Urinary bladder (tissue), 4 donors: ENCODE results near the gene SMIM36. TPM values are rescaled to one million over a fixed set of nuclear protein-coding genes. Genes with fewer than 3 reads are reported as not detected.

Source experiments
- DNase-seq: peaks from one replicate; pipeline ENCODE4 v3.0.0-alpha.2; 2015; ENCODE audit errors: extremely low spot score
- H3K27ac ChIP-seq: one replicate; pipeline ENCODE4 v1.5.1; 2013; ENCODE audit warnings: low read depth, mild to moderate bottlenecking, moderate library complexity
- H3K36me3 ChIP-seq: one replicate; pipeline ENCODE4 v1.6.1; 2013; ENCODE audit warnings: mild to moderate bottlenecking, moderate library complexity; ENCODE audit not compliant: insufficient read depth
- H3K4me1 ChIP-seq: one replicate; pipeline ENCODE4 v1.6.1; 2013; ENCODE audit warnings: mild to moderate bottlenecking, moderate library complexity; ENCODE audit not compliant: insufficient read depth
- H3K4me3 ChIP-seq: one replicate; pipeline ENCODE4 v1.5.1; 2013; ENCODE audit warnings: low read depth, low read length
- WGBS: extraction: QIAGEN DNeasy Blood & Tissue Kit; methylation state at CpG from one replicate; pipeline ENCODE4 v1.1.7; 2013; 5-methylcytosine and 5-hydroxymethylcytosine counted together
- polyA plus RNA-seq: library from polyadenylated mRNA; stranded (reverse); fragments of 200-250 nt; gene quantifications from one replicate; pipeline ENCODE4 v1.2.3, GENCODE V29; 2013
- total RNA-seq: library from RNA; depleted of rRNA; stranded (reverse); fragments of >200 nt; gene quantifications from one replicate; pipeline ENCODE4 v1.2.3, GENCODE V29; 2014
- donor health status: healthy with polysubstance abuse.
- donor health status: healthy.

The SMIM36 gene
- total RNA-seq (not detected), polyA plus RNA-seq (not detected)

- DNase-seq: no peak
- 89% methylated on average over 18 of the region's 18 CpGs for WGBS
- Histone ChIP-seq H3K4me1 (no peaks in the 10 kb centered on the region), H3K36me3 (no peaks in the 10 kb centered on the region), H3K27ac (no peak within 1 kb of the TSS), H3K4me3 (no peak within 1 kb of the TSS)
Measured at GRCh38 chr17:55510986-55511721, at the start of gene SMIM36. TSS of gene SMIM36 (minus strand) at chr17:55511452.

DNA sequence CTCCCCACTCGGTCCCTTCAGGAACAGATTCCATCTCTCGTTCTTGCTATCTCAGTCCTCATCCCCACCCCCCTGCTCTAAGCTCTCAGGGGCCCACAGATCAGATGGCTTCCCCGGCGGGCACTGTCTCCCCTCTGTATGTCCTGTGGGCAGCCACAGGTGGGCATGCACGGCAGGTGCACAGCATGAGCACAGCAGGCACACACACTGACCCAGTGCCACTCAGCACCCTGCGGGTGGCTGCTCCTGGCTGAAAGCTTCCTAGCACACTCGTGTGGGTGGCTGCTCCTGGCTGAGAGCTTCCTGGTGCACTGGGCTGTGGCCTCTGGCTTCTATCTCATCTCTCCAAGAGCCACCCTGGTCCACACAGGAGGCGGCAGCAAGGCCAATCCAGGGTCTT lies 44.5 kb upstream of the SMIM36 start:
- DNase-seq: no peak
- H3K4me3 ChIP-seq: no peak overlapping the region
- H3K36me3 ChIP-seq: no peaks in the 10 kb centered on the region
- H3K4me1 ChIP-seq: no peaks in the 10 kb centered on the region
- 87% methylated on average over 8 of the region's 8 CpGs for WGBS
- H3K27ac ChIP-seq: no peak overlapping the region

- Histone ChIP-seq H3K4me1 (no peaks in the 10 kb centered on the region), H3K27ac (no peak overlapping the region), H3K36me3 (no peaks in the 10 kb centered on the region), H3K4me3 (no peak overlapping the region)
- DNase-seq: no peak
- 40% methylated on average over 2 of the region's 2 CpGs for WGBS
Measured at GRCh38 chr17:55549140-55549539, 37.9 kb upstream of the SMIM36 start.

- 81% methylated on average over 1 of the region's 1 CpG for WGBS
- no peak overlapping the region for H3K27ac ChIP-seq
- no peak for DNase-seq
- no peaks in the 10 kb centered on the region for H3K4me1 ChIP-seq
- H3K36me3 ChIP-seq: no peaks in the 10 kb centered on the region
- no peak overlapping the region for H3K4me3 ChIP-seq
Measured at GRCh38 chr17:55546991-55547664, 35.9 kb upstream of the SMIM36 start.

GRCh38 chr17:55546481-55546880 lies 35.2 kb upstream of the SMIM36 start:
- 97% methylated on average over 2 of the region's 2 CpGs for WGBS
- Histone ChIP-seq H3K36me3 (no peaks in the 10 kb centered on the region), H3K27ac (no peak overlapping the region), H3K4me3 (no peak overlapping the region), H3K4me1 (no peaks in the 10 kb centered on the region)
- no peak for DNase-seq

GRCh38 chr17:55545806-55546205 lies 34.6 kb upstream of the SMIM36 start:
- no peak for DNase-seq
- WGBS: 85% methylated on average over 6 of the region's 6 CpGs
- Histone ChIP-seq H3K4me3 (no peak overlapping the region), H3K36me3 (no peaks in the 10 kb centered on the region), H3K27ac (no peak overlapping the region), H3K4me1 (no peaks in the 10 kb centered on the region)

- Histone ChIP-seq H3K27ac (no peak overlapping the region), H3K36me3 (no peaks in the 10 kb centered on the region), H3K4me3 (no peak overlapping the region), H3K4me1 (no peaks in the 10 kb centered on the region)
- no peak for DNase-seq
Measured at GRCh38 chr17:55543709-55544108, 32.5 kb upstream of the SMIM36 start.

GRCh38 chr17:55540414-55541091 lies 29.3 kb upstream of the SMIM36 start:
- Histone ChIP-seq H3K27ac (no peak overlapping the region), H3K4me1 (no peaks in the 10 kb centered on the region), H3K36me3 (no peaks in the 10 kb centered on the region), H3K4me3 (no peak overlapping the region)
- WGBS: 46% methylated on average over 4 of the region's 4 CpGs
- DNase-seq: no peak

DNA sequence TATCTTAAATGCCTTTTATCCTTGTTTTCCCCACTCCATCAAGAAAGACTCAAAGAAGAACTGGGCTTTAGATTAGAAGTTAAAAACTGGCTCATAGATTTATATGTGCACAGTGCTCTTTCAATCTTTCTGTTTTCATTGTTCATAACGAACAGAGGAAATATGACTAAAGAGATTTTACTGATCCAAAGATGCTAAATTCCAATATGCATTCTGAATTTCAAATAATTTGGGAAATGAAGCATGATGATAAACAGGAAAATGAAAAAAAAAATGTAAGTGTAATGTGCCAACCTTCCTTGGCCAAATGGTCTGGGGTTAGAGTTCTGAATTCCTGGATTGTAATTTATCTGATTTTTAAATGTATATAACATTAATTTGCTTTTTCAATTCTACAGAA lies 25.0 kb upstream of the SMIM36 start:
- Histone ChIP-seq H3K27ac (no peak overlapping the region), H3K4me1 (no peaks in the 10 kb centered on the region), H3K4me3 (no peak overlapping the region), H3K36me3 (no peaks in the 10 kb centered on the region)
- no peak for DNase-seq
- WGBS: 79% methylated on average over 1 of the region's 1 CpG

- H3K36me3 ChIP-seq: no peaks in the 10 kb centered on the region
- no peak overlapping the region for H3K4me3 ChIP-seq
- no peak overlapping the region for H3K27ac ChIP-seq
- DNase-seq: no peak
- no peaks in the 10 kb centered on the region for H3K4me1 ChIP-seq
Measured at GRCh38 chr17:55533608-55534007, 22.4 kb upstream of the SMIM36 start.

- no peaks in the 10 kb centered on the region for H3K36me3 ChIP-seq
- 60% methylated on average over 1 of the region's 1 CpG for WGBS
- H3K27ac ChIP-seq: no peak overlapping the region
- no peak for DNase-seq
- no peak overlapping the region for H3K4me3 ChIP-seq
- no peaks in the 10 kb centered on the region for H3K4me1 ChIP-seq
Measured at GRCh38 chr17:55532670-55533069, 21.4 kb upstream of the SMIM36 start.

DNA sequence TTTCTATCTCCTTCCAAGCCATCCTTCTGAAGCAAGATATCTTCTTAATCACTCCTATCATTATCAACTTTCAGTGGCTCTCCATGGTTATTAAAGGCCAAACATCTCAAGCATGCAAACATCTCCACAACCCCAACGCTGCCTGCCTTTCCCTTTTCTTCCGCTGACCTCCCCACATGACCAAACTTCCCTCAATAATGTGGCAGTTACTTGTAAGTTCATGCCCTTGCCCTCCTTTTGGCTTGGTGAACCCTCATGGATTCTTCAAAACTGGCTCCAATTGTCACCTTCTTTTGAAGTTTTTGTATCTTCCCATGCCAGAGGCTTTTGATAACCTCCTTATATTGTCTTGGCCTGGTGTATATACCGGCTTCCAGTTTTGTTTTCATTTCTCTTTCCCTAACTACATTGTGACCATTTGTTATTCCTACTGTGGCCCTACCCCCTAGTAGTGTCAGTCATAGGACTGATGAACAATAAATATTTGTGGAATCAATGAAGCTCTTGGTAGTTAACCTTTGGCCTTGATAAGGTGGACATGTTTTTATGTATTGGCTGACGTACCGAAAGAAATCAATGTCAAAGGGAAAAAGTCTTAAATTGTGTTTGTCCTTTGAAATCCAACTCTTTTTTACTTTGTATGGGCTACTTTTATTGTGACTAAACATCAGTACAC lies 19.9 kb upstream of the SMIM36 start:
- 94% methylated on average over 5 of the region's 5 CpGs for WGBS
- no peak overlapping the region for H3K27ac ChIP-seq
- H3K36me3 ChIP-seq: no peaks in the 10 kb centered on the region
- no peak for DNase-seq
- no peak overlapping the region for H3K4me3 ChIP-seq
- no peaks in the 10 kb centered on the region for H3K4me1 ChIP-seq

GRCh38 chr17:55530064-55530463 lies 18.8 kb upstream of the SMIM36 start:
- WGBS: 90% methylated on average over 3 of the region's 3 CpGs
- Histone ChIP-seq H3K4me1 (no peaks in the 10 kb centered on the region), H3K4me3 (no peak overlapping the region), H3K27ac (no peak overlapping the region), H3K36me3 (no peaks in the 10 kb centered on the region)
- DNase-seq: no peak
